PC-3 (cell line): ENCODE results near the gene PHF1. TPM values are rescaled to one million over a fixed set of nuclear protein-coding genes. Genes with fewer than 3 reads are reported as not detected.
"Not testable (repeated sequence)": the region's sequence is repeated elsewhere in the genome, so short reads cannot be mapped to it uniquely, and the experiment has no call there.

Experiments
- ATAC-seq: fragments of 200-7000 bp; cut with Tn5 transposase; 2 replicates; pipeline ENCODE4 v1.9.1; 2020; ENCODE audit warnings: mild to moderate bottlenecking, moderate library complexity
- BruUV-seq: library from RNA; stranded (reverse); fragments of 400-500 nt; replicated peaks from 2 replicates; lab custom pipeline; 2021; lab: Mats Ljungman, UMichigan
- CTCF ChIA-PET: fragments of 300-600 bp; sonication (Branson Sonifier 250); formaldehyde crosslinking; loops from one replicate; lab custom pipeline; 2022; ENCODE audit warnings: antibody characterized with exemption; lab: Charles Lee
- POLR2A ChIA-PET: fragments of 300-600 bp; sonication (Branson Sonifier 250); formaldehyde crosslinking; loops from one replicate; lab custom pipeline; 2022; ENCODE audit warnings: antibody characterized with exemption; ENCODE audit not compliant: unreplicated experiment; lab: Charles Lee
- DNase-seq: peaks from one replicate; pipeline ENCODE4 v3.0.0-alpha.2; 2015
- H2AFZ ChIP-seq: fragments of 300-600 bp; sonication (generic); 2 replicates; pipeline ENCODE4 v1.6.0; 2016; ENCODE audit warnings: antibody characterized with exemption, low read length
- H3F3A ChIP-seq: fragments of 300-600 bp; sonication (generic); one replicate; pipeline ENCODE4 v1.6.0; 2017; ENCODE audit warnings: antibody characterized with exemption, low read length, control low read depth, mild to moderate bottlenecking; ENCODE audit not compliant: unreplicated experiment
- H3K27ac ChIP-seq: fragments of 300-600 bp; sonication (generic); 2 replicates; pipeline ENCODE4 v1.5.1; 2016; ENCODE audit warnings: mild to moderate bottlenecking, low read length
- H3K27me3 ChIP-seq: fragments of 300-600 bp; sonication (generic); 2 replicates; pipeline ENCODE4 v1.6.1; 2016; ENCODE audit warnings: low read length, mixed read lengths
- H3K36me3 ChIP-seq: fragments of 300-600 bp; sonication (generic); 2 replicates; pipeline ENCODE4 v1.6.1; 2016; ENCODE audit warnings: low read depth, mixed run types, low read length, mixed read lengths
- H3K4me1 ChIP-seq: fragments of 300-600 bp; sonication (generic); 2 replicates; pipeline ENCODE4 v1.5.1; 2016; ENCODE audit warnings: low read length; ENCODE audit not compliant: insufficient read depth
- H3K4me2 ChIP-seq: fragments of 300-600 bp; sonication (generic); 2 replicates; pipeline ENCODE4 v1.6.0; 2016; ENCODE audit warnings: low read length
- H3K4me3 ChIP-seq: fragments of 300-600 bp; sonication (generic); 2 replicates; pipeline ENCODE4 v1.5.1; 2016; ENCODE audit warnings: mild to moderate bottlenecking, low read length, mixed read lengths
- H3K79me2 ChIP-seq: fragments of 300-600 bp; sonication (generic); 2 replicates; pipeline ENCODE4 v1.6.1; 2017; ENCODE audit warnings: low read length, mixed read lengths
- H3K9ac ChIP-seq: fragments of 300-600 bp; sonication (generic); 2 replicates; pipeline ENCODE4 v1.6.0; 2016; ENCODE audit warnings: mild to moderate bottlenecking, low read length
- H3K9me2 ChIP-seq: fragments of 300-600 bp; sonication (generic); replicated peaks from 2 replicates; pipeline ENCODE4 v1.6.1; 2016; ENCODE audit warnings: mixed run types, low read length, mixed read lengths
- H3K9me3 ChIP-seq: fragments of 300-600 bp; sonication (generic); 2 replicates; pipeline ENCODE4 v1.6.1; 2016; ENCODE audit warnings: low read length, mixed read lengths
- H4K20me1 ChIP-seq: fragments of 300-600 bp; sonication (generic); 2 replicates; pipeline ENCODE4 v1.6.1; 2016; ENCODE audit warnings: low read length, mixed read lengths
- EZH2 ChIP-seq: fragments of 300-600 bp; sonication (generic); IDR thresholded peaks from one replicate; pipeline ENCODE4 v1.6.1; 2017; ENCODE audit warnings: antibody characterized with exemption, mild to moderate bottlenecking, low read length; ENCODE audit not compliant: unreplicated experiment
- EZH2phosphoT487 ChIP-seq: fragments of 300-600 bp; sonication (generic); IDR thresholded peaks from 2 replicates; pipeline ENCODE4 v1.6.1; 2018; ENCODE audit warnings: mild to moderate bottlenecking, antibody characterized with exemption, low read length, borderline replicate concordance
- intact Hi-C: fragments of 100-400 bp; cut with micrococcal nuclease; formaldehyde crosslinking; loops from 2 replicates; pipeline ENCODE4 v1.9.0; 2023
- total RNA-seq: library from RNA; depleted of rRNA; stranded (reverse); fragments of >200 nt; gene quantifications from 2 replicates; pipeline ENCODE4 v1.2.3, GENCODE V29; 2014
- TF ChIP-seq, protein P1 (sequence below): fragments of 300-600 bp; sonication (generic); conservative IDR thresholded peaks from 2 replicates; pipeline ENCODE4 v1.5.1; 2017; ENCODE audit warnings: antibody characterized with exemption, low read depth, mild to moderate bottlenecking, low read length

Gene PHF1
- total RNA-seq, 1 experiment from 2014 or later: 36.6 TPM

DNA sequence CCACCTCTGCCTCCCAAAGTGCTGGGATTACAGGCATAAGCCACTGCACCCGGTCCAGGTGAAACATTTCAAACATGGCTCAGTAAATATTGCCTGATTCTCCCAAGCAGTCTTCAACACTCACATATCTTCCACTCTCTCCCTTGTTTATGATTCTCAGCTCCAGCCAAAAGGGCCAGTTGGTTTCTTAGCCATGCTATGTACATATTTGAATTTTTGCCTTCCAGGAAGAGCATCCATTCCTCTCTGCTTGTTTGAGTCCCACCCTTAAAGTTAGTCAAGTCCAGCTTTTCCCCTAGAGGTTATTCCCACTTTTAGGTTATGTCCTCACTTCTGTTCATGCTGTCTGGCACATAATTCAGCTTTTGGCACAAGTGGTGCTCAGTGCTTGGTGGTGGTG, 13.3 kb upstream of the PHF1 start:
- Histone ChIP-seq H3K9me3 (no peaks in the 10 kb centered on the region), H4K20me1 (peaks cover 29% of the 10 kb centered on the region), H3K27me3 (no peaks in the 10 kb centered on the region), H3K36me3 (peaks cover 37% of the 10 kb centered on the region), H3K4me1 (peaks cover 17% of the 10 kb centered on the region), H3K4me2 (no peak overlapping the region), H3K4me3 (no peak overlapping the region), H3F3A (no peaks in the 10 kb centered on the region), H3K9me2 (no peaks in the 10 kb centered on the region), H3K27ac (no peak overlapping the region), H2AFZ (no peak overlapping the region), H3K79me2 (peaks cover 63% of the 10 kb centered on the region), H3K9ac (no peak overlapping the region)
- intact Hi-C loops: no loop called here
- ATAC-seq: no peak
- no peak for DNase-seq
- TF ChIP-seq EZH2phosphoT487: no peak
- TF ChIP-seq EZH2: no peak
- TF ChIP-seq, protein P1, sequence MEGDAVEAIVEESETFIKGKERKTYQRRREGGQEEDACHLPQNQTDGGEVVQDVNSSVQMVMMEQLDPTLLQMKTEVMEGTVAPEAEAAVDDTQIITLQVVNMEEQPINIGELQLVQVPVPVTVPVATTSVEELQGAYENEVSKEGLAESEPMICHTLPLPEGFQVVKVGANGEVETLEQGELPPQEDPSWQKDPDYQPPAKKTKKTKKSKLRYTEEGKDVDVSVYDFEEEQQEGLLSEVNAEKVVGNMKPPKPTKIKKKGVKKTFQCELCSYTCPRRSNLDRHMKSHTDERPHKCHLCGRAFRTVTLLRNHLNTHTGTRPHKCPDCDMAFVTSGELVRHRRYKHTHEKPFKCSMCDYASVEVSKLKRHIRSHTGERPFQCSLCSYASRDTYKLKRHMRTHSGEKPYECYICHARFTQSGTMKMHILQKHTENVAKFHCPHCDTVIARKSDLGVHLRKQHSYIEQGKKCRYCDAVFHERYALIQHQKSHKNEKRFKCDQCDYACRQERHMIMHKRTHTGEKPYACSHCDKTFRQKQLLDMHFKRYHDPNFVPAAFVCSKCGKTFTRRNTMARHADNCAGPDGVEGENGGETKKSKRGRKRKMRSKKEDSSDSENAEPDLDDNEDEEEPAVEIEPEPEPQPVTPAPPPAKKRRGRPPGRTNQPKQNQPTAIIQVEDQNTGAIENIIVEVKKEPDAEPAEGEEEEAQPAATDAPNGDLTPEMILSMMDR: no peak
- BruUV-seq: no TSS peak
- CTCF ChIA-PET: no interaction called here
- POLR2A ChIA-PET: no interaction called here

DNA sequence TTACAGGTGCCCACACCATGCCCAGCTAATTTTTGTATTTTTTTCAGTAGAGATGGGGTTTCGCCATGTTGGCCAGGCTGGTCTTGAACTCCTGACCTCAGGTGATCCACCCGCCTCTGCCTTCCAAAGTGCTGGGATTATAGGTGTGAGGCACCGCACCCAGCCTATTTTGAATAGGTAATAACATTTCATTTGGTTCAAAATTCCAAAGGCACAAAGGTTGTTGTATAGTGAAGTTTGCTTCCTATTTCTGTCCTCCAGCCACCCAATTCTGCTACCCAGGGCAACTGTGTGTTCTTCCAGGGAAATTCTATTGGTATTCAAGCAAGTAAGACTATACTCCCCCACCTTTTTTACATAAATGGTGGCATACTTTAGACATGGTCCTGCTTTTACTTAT, 12.2 kb upstream of the PHF1 start:
- H3K36me3 ChIP-seq: peaks cover 47% of the 10 kb centered on the region
- intact Hi-C loops, H3K4me2 ChIP-seq, H3K9me3 ChIP-seq, H3K4me3 ChIP-seq, H3K27me3 ChIP-seq, CTCF ChIA-PET, ATAC-seq, H3F3A ChIP-seq, DNase-seq, H3K27ac ChIP-seq, H3K9ac ChIP-seq, H2AFZ ChIP-seq, H3K9me2 ChIP-seq, BruUV-seq, POLR2A ChIA-PET: not testable (repeated sequence)
- peaks cover 52% of the 10 kb centered on the region for H3K79me2 ChIP-seq
- peaks cover 23% of the 10 kb centered on the region for H4K20me1 ChIP-seq
- peaks cover 17% of the 10 kb centered on the region for H3K4me1 ChIP-seq

DNA sequence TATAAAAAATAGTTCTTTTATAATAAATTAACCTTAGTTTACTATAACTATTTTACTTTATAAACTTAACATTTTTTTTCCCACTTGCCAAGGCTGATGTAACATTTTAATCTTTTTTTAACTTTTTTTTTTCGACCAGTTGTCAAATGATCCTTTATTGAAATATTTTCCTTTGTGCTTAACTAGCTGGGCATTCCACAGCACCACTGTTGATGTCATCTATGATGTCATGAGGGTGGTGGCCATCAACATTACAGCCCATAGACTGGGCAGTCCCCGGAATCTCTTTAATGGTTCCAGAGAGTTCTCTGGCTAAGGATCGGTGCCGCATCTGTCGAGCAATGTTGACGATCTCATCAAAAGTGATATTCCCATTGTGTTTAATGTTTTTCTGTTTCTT, 10.9 kb upstream of the PHF1 start:
- H3K27me3 ChIP-seq, POLR2A ChIA-PET, H3K27ac ChIP-seq, BruUV-seq, H3K4me2 ChIP-seq, H2AFZ ChIP-seq, CTCF ChIA-PET, DNase-seq, intact Hi-C loops, H3K9ac ChIP-seq, H3K9me3 ChIP-seq, H3F3A ChIP-seq, H3K9me2 ChIP-seq, H3K4me1 ChIP-seq, H3K4me3 ChIP-seq, ATAC-seq: not testable (repeated sequence)
- H4K20me1 ChIP-seq: peaks cover 13% of the 10 kb centered on the region
- peaks cover 59% of the 10 kb centered on the region for H3K36me3 ChIP-seq
- H3K79me2 ChIP-seq: peaks cover 39% of the 10 kb centered on the region

DNA sequence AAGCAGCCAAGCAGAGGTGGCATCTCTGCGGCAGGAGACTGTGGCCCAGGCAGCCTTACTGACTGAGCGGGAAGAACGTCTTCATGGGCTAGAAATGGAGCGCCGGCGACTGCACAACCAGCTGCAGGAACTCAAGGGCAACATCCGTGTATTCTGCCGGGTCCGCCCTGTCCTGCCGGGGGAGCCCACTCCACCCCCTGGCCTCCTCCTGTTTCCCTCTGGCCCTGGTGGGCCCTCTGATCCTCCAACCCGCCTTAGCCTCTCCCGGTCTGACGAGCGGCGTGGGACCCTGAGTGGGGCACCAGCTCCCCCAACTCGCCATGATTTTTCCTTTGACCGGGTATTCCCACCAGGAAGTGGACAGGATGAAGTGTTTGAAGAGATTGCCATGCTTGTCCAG, 5.9 kb upstream of the PHF1 start:
- Histone ChIP-seq H3K4me1 (peaks cover 7% of the 10 kb centered on the region; the same call in 1 of the 2 replicates), H3K4me2 (no peak overlapping the region), H3K27me3 (no peaks in the 10 kb centered on the region), H3F3A (peaks cover 16% of the 10 kb centered on the region), H3K9me3 (no peaks in the 10 kb centered on the region), H3K27ac (no peak overlapping the region), H2AFZ (no peak overlapping the region), H3K9ac (no peak overlapping the region), H3K9me2 (no peaks in the 10 kb centered on the region), H3K79me2 (no peaks in the 10 kb centered on the region), H3K36me3 (peaks cover 61% of the 10 kb centered on the region), H3K4me3 (no peak overlapping the region), H4K20me1 (no peaks in the 10 kb centered on the region)
- TF ChIP-seq EZH2phosphoT487 (no peak), EZH2 (no peak)
- TF ChIP-seq, protein P1: no peak
- ChIA-PET POLR2A (no interaction called here), CTCF (no interaction called here)
- no TSS peak for BruUV-seq
- intact Hi-C loops: loop anchor here (5.0 kb wide), 1 partner anchor 108 kb away; the partner anchor contains the start of gene RGL2
- ATAC-seq (no peak), DNase-seq (no peak)
